ENCODE data around the gene KDM2B. TPM values are rescaled to one million over a fixed set of nuclear protein-coding genes. Genes with fewer than 3 reads are reported as not detected.

Gene KDM2B
- total RNA-seq, 1 experiment from 2014 or later = 15.5 TPM

- TF ChIP-seq CTCF (IDR thresholded peaks at IDR 0.05; ENCODE audit: unreplicated experiment) = no peak
- H3K4me1 Mint-ChIP-seq (ENCODE audit: insufficient read depth, unreplicated experiment) = no peaks in the 10 kb centered on the region
- ChIA-PET CTCF (interaction anchor here (0.7 to 1.4 kb wide), 3 partner anchors 24 to 68 kb away, joined by 3 to 5 read pairs (median 4); partner anchors contain the start of gene MORN3), POLR2A (interaction anchor here (0.6 to 1.3 kb wide), 2 partner anchors 20 to 490 kb away, joined by 3 read pairs; partner anchors contain the start of gene KDM2B)
- no TSS peak for BruUV-seq (replicated peaks)
- no peak overlapping the region for H3K4me3 Mint-ChIP-seq (ENCODE audit: unreplicated experiment)
- no peaks in the 10 kb centered on the region for H3K27me3 Mint-ChIP-seq (ENCODE audit: insufficient read depth, unreplicated experiment)
- no peak overlapping the region for H3K27ac Mint-ChIP-seq (ENCODE audit: low read depth, unreplicated experiment)
- intact Hi-C loops (cut with micrococcal nuclease) = no loop called here
- H3K9me3 Mint-ChIP-seq (ENCODE audit: unreplicated experiment) = no peaks in the 10 kb centered on the region
- DNase-seq (ENCODE audit: unreplicated experiment) = no peak
- H3K36me3 Mint-ChIP-seq (ENCODE audit: insufficient read depth, unreplicated experiment) = no peaks in the 10 kb centered on the region
Measured at GRCh38 chr12:121600702-121601336, 20.0 kb upstream of the KDM2B start.

- no TSS peak for BruUV-seq (replicated peaks)
- Mint-ChIP-seq H3K27ac (ENCODE audit: low read depth, unreplicated experiment) (no peak overlapping the region), H3K36me3 (ENCODE audit: insufficient read depth, unreplicated experiment) (no peaks in the 10 kb centered on the region), H3K27me3 (ENCODE audit: insufficient read depth, unreplicated experiment) (no peaks in the 10 kb centered on the region), H3K9me3 (ENCODE audit: unreplicated experiment) (no peaks in the 10 kb centered on the region), H3K4me1 (ENCODE audit: insufficient read depth, unreplicated experiment) (no peaks in the 10 kb centered on the region), H3K4me3 (ENCODE audit: unreplicated experiment) (no peak overlapping the region)
- intact Hi-C loops (cut with micrococcal nuclease) = no loop called here
- ChIA-PET CTCF (interaction anchor here (0.6 kb wide), 1 partner anchor 105 kb away, joined by 3 read pairs; no protein-coding TSS in a partner anchor), POLR2A (no interaction called here)
- no peak for TF ChIP-seq CTCF (IDR thresholded peaks at IDR 0.05; ENCODE audit: unreplicated experiment)
- no peak for DNase-seq (ENCODE audit: unreplicated experiment)
Measured at GRCh38 chr12:121596526-121596925, 15.7 kb upstream of the KDM2B start.

- intact Hi-C loops (cut with micrococcal nuclease) = no loop called here
- H3K4me1 Mint-ChIP-seq (ENCODE audit: insufficient read depth, unreplicated experiment) = no peaks in the 10 kb centered on the region
- no peaks in the 10 kb centered on the region for H3K9me3 Mint-ChIP-seq (ENCODE audit: unreplicated experiment)
- TF ChIP-seq CTCF (IDR thresholded peaks at IDR 0.05; ENCODE audit: unreplicated experiment) = no peak
- H3K36me3 Mint-ChIP-seq (ENCODE audit: insufficient read depth, unreplicated experiment) = no peaks in the 10 kb centered on the region
- CTCF ChIA-PET = no interaction called here
- H3K4me3 Mint-ChIP-seq (ENCODE audit: unreplicated experiment) = no peak overlapping the region
- BruUV-seq (replicated peaks) = no TSS peak
- no peak overlapping the region for H3K27ac Mint-ChIP-seq (ENCODE audit: low read depth, unreplicated experiment)
- no peaks in the 10 kb centered on the region for H3K27me3 Mint-ChIP-seq (ENCODE audit: insufficient read depth, unreplicated experiment)
- POLR2A ChIA-PET = no interaction called here
- no peak for DNase-seq (ENCODE audit: unreplicated experiment)
Measured at GRCh38 chr12:121595520-121595919, 14.7 kb upstream of the KDM2B start.

GRCh38 chr12:121592320-121592719 is 11.5 kb upstream of the KDM2B start:
- H3K4me3 Mint-ChIP-seq (ENCODE audit: unreplicated experiment) = no peak overlapping the region
- no peak overlapping the region for H3K27ac Mint-ChIP-seq (ENCODE audit: low read depth, unreplicated experiment)
- DNase-seq (ENCODE audit: unreplicated experiment) = no peak
- TF ChIP-seq CTCF (IDR thresholded peaks at IDR 0.05; ENCODE audit: unreplicated experiment) = no peak
- intact Hi-C loops (cut with micrococcal nuclease) = no loop called here
- no peaks in the 10 kb centered on the region for H3K4me1 Mint-ChIP-seq (ENCODE audit: insufficient read depth, unreplicated experiment)
- no peaks in the 10 kb centered on the region for H3K9me3 Mint-ChIP-seq (ENCODE audit: unreplicated experiment)
- peaks cover 7% of the 10 kb centered on the region for H3K36me3 Mint-ChIP-seq (ENCODE audit: insufficient read depth, unreplicated experiment)
- no TSS peak for BruUV-seq (replicated peaks)
- ChIA-PET POLR2A (no interaction called here), CTCF (interaction anchor here (0.6 to 0.7 kb wide), 2 partner anchors 30 to 98 kb away, joined by 3 to 4 read pairs; no protein-coding TSS in a partner anchor)
- H3K27me3 Mint-ChIP-seq (ENCODE audit: insufficient read depth, unreplicated experiment) = no peaks in the 10 kb centered on the region
